Left colon (tissue), 2 donors: ENCODE data around the gene CNKSR3. TPM values are rescaled to one million over a fixed set of nuclear protein-coding genes. Genes with fewer than 3 reads are reported as not detected.

ENCODE experiments used
- ATAC-seq: fragments of 200-7000 bp; cut with Tn5 transposase; one replicate; pipeline ENCODE4 v1.9.1; 2020; ENCODE audit warnings: mild to moderate bottlenecking, moderate library complexity
- DNase-seq, 2 donors: peaks; one replicate each; pipeline ENCODE4 v3.0.0-alpha.2; 2020
- intact Hi-C, 2 donors: fragments of 100-400 bp; cut with DNase I in 1 of 2; cut with micrococcal nuclease in 1 of 2; formaldehyde crosslinking; loops; one replicate each; pipeline versions ENCODE4 v1.11.2 to v1.14.0; 2022; cut with DNase I, micrococcal nuclease
- total RNA-seq, 2 donors: library from RNA; stranded (reverse); fragmentation: NEBNext Ultra II Directional; extraction: Animal tissue kit (Norgen Biotek cat#: 25700); gene quantifications; one replicate each; pipeline ENCODE4 v1.2.1, GENCODE V29; 2021
- donor health status: DM: no; HTN: no; CAD: no.
- donor health status: DM: yes; HTN: yes; CAD: no.

Gene CNKSR3
- total RNA-seq, 2 donors from 2014 or later: 11.6 to 49.4 TPM

- no peak for ATAC-seq
- intact Hi-C loops: no loop called here
Observed at GRCh38 chr6:154352898-154353585, 157.4 kb downstream of the CNKSR3 start.

GRCh38 chr6:154350293-154350692 lies 160.2 kb downstream of the CNKSR3 start:
- no peak for DNase-seq
- intact Hi-C loops: no loop called here
- ATAC-seq: no peak

More at GRCh38 chr6:154352898-154353585, 157.4 kb downstream of the CNKSR3 start:
- no peak for DNase-seq

GRCh38 chr6:154347981-154348380 lies 162.5 kb downstream of the CNKSR3 start:
- ATAC-seq (no peak), DNase-seq (no peak)
- intact Hi-C loops: no loop called here

GRCh38 chr6:154345811-154346210 lies 164.7 kb downstream of the CNKSR3 start:
- DNase-seq (no peak), ATAC-seq (no peak)
- intact Hi-C loops: no loop called here

DNA sequence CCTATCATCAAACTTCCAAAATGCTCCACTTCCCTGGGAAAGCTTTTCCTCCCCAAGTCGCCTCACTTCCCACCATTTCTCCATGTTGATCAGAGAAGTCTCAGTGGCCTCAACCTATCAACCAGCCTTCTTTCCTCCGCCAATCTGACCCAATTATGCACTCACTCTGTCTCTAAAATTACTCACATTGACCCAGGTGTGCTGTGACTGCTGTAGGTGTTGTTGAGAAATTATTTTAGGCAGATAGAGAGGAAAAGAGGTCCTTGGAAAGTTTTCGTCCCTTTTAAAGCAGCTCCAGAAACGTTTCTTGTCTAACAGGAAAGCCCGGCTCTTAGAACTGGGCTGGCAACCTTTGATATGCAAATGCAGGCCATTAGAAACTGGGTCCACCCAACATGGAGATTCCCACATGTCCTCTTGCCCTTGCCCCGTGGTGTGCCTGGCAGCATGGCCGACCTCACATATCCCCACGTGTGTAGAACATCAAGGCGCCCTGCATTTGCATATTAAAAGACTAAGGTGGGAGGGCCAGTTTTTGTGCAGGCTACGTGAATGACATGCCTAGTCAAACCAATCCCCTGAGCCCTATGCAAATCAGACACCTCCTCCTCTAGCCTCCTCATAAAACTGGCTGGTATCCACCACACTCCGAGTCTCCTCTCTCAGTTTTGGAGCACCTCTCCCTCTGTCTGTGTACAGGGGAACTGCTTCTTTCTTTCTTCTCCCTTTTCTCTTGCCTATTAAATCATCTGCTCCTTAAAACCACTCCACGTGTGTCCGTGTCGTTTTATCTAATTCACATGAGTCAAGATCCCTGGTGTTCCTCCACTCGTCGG lies 166.8 kb downstream of the CNKSR3 start:
- peak; percentile 72 to 86 for DNase-seq
- intact Hi-C loops: no loop called here
- peak; percentile 96 for ATAC-seq

DNA sequence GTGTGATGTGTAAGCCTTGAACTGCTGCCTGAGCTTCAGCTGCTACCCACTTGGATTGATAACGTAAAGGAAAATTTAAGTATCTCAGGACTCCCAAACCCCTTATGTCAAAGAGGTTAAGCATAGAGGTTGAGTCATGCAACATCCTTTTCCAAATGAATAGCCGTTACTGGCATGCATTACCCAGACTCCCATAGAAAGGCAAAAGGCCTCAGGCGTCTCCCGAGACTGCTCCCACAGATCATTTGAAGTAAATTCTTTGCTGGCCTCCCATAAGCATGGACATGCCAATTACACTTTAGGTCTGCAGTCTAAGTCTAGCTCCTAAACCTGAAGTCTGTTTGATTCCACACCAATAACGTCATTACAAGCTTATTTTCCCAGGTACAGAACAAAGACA lies 168.6 kb downstream of the CNKSR3 start:
- no peak for DNase-seq
- intact Hi-C loops: no loop called here

DNA sequence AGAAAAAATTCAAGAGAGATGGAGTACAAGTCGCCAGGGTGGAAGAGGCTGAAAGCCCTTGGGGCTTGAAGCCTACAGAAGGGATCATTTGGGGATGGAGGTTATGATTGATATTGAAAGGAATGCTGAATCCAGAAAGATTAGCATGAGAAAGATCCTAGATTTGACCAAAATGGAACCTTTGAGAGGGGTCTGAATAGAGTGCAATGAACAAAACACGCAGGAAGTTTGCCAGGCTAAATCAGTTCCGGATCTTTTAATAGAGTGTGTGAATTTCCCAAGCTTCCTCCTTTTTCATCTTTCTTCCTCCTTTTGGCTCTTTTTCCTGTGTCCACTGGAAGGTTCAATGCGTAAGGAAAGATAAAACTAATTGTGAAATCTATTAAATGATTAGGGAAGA lies 169.1 kb downstream of the CNKSR3 start:
- ATAC-seq: no peak
- intact Hi-C loops: no loop called here

More for the DNA sequence above, 168.6 kb downstream of the CNKSR3 start:
- no peak for ATAC-seq

More for the DNA sequence above, 169.1 kb downstream of the CNKSR3 start:
- DNase-seq: no peak

Other genes starting within 250 kb of the CNKSR3 start
- gene IPCEF1, start 153.9 kb downstream of the CNKSR3 start, total RNA-seq: 1 to 10 TPM; 1.2 to 1.8 TPM
- gene SCAF8, start 222.7 kb upstream of the CNKSR3 start, total RNA-seq: 10 to 100 TPM; 32.6 to 35.8 TPM